ENCODE measurements around the gene LRTM2. TPM values are rescaled to one million over a fixed set of nuclear protein-coding genes. Genes with fewer than 3 reads are reported as not detected.

Gene LRTM2
- total RNA-seq, 1 donor from 2014 or later: not detected

DNA sequence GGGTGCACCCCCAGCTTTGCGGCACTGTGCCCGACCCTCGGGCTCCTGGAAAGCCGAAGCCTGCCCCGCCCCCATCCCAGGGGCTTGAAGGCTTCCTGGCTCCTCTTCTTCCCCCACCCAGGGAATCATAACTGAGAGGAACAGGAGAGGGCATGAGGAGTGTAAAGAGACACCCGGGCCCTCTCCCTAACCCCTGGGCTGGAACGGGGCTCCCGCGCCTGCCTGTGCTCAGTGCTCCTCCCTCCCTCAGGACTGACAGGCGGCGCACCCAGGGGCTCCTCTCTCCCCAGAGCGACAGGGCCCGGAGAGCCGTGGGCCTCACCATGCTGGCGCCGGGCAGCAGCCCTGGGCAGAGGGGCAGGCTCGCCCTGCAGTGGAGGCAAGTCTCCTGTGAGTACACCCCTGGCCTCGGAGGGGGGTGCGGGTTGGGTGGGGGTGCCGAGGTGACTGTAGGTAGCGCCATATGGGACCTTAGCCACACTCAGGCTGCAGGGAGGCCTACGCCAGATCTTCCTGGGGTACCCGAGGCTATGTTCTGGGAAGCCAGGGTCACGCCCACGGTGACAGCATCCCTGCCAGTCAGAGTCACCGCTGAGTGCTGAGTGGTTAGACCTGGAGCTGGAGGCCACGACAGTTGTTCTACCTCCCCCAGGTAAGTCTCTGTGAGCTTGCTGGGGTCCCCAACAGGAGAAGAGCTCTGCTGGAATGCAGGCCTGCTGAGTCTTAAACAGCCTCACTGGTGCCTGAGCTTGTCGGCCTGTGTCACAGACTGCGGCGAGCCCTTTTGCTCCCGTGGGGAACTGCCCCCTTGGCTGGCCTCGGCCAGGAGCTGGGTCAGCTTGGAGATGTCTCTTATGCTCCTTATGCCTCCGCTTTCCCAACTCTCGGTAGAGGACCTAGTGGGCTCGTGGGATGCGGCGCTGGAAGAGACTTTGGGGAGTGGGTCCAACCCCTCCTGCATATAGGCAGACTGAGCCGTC is 7.8 kb downstream of the LRTM2 start:
- H3K27me3 Mint-ChIP-seq (ENCODE audit: unreplicated experiment): peaks cover 28% of the 10 kb centered on the region
- no peaks in the 10 kb centered on the region for H3K9me3 Mint-ChIP-seq (ENCODE audit: unreplicated experiment)
- H3K4me1 Mint-ChIP-seq (ENCODE audit: unreplicated experiment): peaks cover 5% of the 10 kb centered on the region
- H3K27ac Mint-ChIP-seq (ENCODE audit: unreplicated experiment): no peak overlapping the region
- TF ChIP-seq, protein P1, sequence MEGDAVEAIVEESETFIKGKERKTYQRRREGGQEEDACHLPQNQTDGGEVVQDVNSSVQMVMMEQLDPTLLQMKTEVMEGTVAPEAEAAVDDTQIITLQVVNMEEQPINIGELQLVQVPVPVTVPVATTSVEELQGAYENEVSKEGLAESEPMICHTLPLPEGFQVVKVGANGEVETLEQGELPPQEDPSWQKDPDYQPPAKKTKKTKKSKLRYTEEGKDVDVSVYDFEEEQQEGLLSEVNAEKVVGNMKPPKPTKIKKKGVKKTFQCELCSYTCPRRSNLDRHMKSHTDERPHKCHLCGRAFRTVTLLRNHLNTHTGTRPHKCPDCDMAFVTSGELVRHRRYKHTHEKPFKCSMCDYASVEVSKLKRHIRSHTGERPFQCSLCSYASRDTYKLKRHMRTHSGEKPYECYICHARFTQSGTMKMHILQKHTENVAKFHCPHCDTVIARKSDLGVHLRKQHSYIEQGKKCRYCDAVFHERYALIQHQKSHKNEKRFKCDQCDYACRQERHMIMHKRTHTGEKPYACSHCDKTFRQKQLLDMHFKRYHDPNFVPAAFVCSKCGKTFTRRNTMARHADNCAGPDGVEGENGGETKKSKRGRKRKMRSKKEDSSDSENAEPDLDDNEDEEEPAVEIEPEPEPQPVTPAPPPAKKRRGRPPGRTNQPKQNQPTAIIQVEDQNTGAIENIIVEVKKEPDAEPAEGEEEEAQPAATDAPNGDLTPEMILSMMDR (IDR thresholded peaks at IDR 0.05): no peak
- no peak for DNase-seq (ENCODE audit: extremely low spot score, unreplicated experiment)
- no peaks in the 10 kb centered on the region for H3K36me3 Mint-ChIP-seq (ENCODE audit: unreplicated experiment)
- no peak overlapping the region for H3K4me3 Mint-ChIP-seq (ENCODE audit: unreplicated experiment)

DNA sequence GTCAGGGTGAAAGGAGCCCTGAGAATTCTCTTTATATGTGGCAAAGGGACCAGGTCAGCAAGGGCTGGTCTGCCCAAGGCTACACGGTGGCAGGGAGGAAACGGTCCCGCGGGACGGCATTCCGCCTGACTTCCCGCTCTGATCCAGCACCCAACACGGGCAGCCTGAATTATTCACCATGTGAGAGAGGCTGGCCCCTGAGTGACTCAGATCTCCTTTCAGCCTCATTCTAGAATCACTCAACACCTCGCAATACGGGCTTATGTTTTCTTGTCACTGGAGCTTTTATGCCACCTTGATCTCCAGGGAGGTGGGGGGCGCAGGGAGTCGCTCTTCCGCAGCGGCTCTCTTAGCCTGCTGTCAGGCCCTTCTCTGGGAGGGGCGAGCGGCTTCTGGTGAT is 8.5 kb downstream of the LRTM2 start:
- peaks cover 32% of the 10 kb centered on the region for H3K27me3 Mint-ChIP-seq (ENCODE audit: unreplicated experiment)
- TF ChIP-seq, protein P1 (IDR thresholded peaks at IDR 0.05): no peak
- H3K9me3 Mint-ChIP-seq (ENCODE audit: unreplicated experiment): no peaks in the 10 kb centered on the region
- peaks cover 5% of the 10 kb centered on the region for H3K4me1 Mint-ChIP-seq (ENCODE audit: unreplicated experiment)
- no peak overlapping the region for H3K27ac Mint-ChIP-seq (ENCODE audit: unreplicated experiment)
- no peak for DNase-seq (ENCODE audit: extremely low spot score, unreplicated experiment)
- H3K36me3 Mint-ChIP-seq (ENCODE audit: unreplicated experiment): no peaks in the 10 kb centered on the region
- no peak overlapping the region for H3K4me3 Mint-ChIP-seq (ENCODE audit: unreplicated experiment)

- no peaks in the 10 kb centered on the region for H3K9me3 Mint-ChIP-seq (ENCODE audit: unreplicated experiment)
- no peaks in the 10 kb centered on the region for H3K36me3 Mint-ChIP-seq (ENCODE audit: unreplicated experiment)
- TF ChIP-seq, protein P1 (IDR thresholded peaks at IDR 0.05): no peak
- peaks cover 5% of the 10 kb centered on the region for H3K4me1 Mint-ChIP-seq (ENCODE audit: unreplicated experiment)
- no peak for DNase-seq (ENCODE audit: extremely low spot score, unreplicated experiment)
- no peak overlapping the region for H3K4me3 Mint-ChIP-seq (ENCODE audit: unreplicated experiment)
- H3K27ac Mint-ChIP-seq (ENCODE audit: unreplicated experiment): no peak overlapping the region
- peaks cover 33% of the 10 kb centered on the region for H3K27me3 Mint-ChIP-seq (ENCODE audit: unreplicated experiment)
Observed at GRCh38 chr12:1829306-1829900, 9.0 kb downstream of the LRTM2 start.

DNA sequence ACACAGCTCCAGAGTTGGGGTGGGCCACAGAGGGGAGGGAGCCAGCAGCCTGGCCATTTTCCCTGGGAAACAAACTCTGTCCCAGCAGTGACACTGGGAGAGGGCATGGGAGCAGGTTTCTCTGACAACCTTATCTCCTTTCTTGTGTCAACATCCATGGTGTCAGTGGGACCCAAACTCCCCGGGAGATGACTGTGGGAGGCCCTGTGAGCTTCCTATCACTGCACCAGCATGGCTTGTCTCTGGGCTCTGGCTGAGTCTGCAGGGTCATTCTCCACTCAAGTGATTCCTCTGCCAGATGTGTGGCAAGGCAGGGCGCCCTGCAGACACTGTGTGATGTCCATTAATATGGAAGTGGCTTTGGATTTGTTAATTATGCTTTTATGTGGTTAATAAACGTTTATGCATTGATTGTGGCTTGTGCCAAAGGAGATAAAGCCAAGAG is 10.1 kb downstream of the LRTM2 start:
- Mint-ChIP-seq H3K27me3 (ENCODE audit: unreplicated experiment) (peaks cover 33% of the 10 kb centered on the region), H3K9me3 (ENCODE audit: unreplicated experiment) (no peaks in the 10 kb centered on the region), H3K36me3 (ENCODE audit: unreplicated experiment) (no peaks in the 10 kb centered on the region), H3K4me3 (ENCODE audit: unreplicated experiment) (no peak overlapping the region), H3K4me1 (ENCODE audit: unreplicated experiment) (peaks cover 5% of the 10 kb centered on the region), H3K27ac (ENCODE audit: unreplicated experiment) (no peak overlapping the region)
- TF ChIP-seq, protein P1 (IDR thresholded peaks at IDR 0.05): no peak
- no peak for DNase-seq (ENCODE audit: extremely low spot score, unreplicated experiment)
